Measurements from ENCODE around the gene CAPZB.

Gene CAPZB

DNA sequence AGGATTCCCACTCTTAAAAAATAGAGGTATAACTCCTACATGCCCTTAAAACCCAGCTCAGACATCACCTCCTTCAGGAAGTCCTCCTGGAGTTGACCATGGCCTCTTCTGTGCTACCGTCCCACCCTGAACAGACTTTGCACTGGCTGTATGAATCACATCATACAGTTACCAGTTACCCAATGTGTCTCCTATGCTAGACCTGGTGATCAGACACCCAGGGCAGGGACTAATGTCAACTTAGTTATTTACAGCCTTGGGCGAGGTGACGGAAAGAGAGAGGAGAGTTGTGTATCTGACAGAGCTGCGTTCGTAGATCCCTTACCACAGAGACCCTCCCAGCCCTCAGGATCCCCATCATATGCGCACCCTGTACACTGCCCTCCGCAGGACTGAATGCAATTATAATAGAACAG, 100.6 kb downstream of the CAPZB start:
- TF ChIP-seq, protein P1, sequence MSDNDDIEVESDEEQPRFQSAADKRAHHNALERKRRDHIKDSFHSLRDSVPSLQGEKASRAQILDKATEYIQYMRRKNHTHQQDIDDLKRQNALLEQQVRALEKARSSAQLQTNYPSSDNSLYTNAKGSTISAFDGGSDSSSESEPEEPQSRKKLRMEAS (IDR thresholded peaks at IDR 0.05; ENCODE audit: low read depth, low read length), result no peak
- TF ChIP-seq, protein P2, sequence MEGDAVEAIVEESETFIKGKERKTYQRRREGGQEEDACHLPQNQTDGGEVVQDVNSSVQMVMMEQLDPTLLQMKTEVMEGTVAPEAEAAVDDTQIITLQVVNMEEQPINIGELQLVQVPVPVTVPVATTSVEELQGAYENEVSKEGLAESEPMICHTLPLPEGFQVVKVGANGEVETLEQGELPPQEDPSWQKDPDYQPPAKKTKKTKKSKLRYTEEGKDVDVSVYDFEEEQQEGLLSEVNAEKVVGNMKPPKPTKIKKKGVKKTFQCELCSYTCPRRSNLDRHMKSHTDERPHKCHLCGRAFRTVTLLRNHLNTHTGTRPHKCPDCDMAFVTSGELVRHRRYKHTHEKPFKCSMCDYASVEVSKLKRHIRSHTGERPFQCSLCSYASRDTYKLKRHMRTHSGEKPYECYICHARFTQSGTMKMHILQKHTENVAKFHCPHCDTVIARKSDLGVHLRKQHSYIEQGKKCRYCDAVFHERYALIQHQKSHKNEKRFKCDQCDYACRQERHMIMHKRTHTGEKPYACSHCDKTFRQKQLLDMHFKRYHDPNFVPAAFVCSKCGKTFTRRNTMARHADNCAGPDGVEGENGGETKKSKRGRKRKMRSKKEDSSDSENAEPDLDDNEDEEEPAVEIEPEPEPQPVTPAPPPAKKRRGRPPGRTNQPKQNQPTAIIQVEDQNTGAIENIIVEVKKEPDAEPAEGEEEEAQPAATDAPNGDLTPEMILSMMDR (IDR thresholded peaks at IDR 0.05; ENCODE audit: low read depth, low read length), result no peak
- no peak for TF ChIP-seq POLR2A (IDR thresholded peaks at IDR 0.05; ENCODE audit: extremely low read depth, insufficient read length)
- no peak for TF ChIP-seq MYC (IDR thresholded peaks at IDR 0.05; ENCODE audit: low read depth, low read length)
- no peak for DNase-seq (ENCODE audit: low read depth)
- H3K4me3 ChIP-seq (ENCODE audit: low read depth, low read length), result no peak overlapping the region

DNA sequence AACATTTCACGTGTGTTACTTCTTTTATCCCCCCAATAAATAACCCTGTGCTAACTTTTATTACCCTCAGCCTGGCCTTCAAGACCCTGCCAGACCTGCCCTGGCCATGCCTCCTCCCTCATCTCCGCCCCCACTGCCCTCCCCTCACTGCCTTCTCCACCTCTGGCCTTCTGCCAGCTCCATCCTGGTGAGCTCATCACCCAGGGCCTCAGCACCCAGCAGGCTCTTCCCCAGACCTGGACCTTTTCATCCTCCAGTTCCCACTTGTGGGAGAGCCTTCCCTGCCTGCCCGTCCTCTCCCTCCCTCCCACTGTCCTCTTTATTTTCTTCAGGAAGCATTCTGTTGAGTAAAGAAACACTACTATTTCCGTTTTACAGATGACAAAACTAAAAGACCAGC, 101.2 kb downstream of the CAPZB start:
- TF ChIP-seq, protein P2 (IDR thresholded peaks at IDR 0.05; ENCODE audit: low read depth, low read length), result no peak
- no peak for TF ChIP-seq MYC (IDR thresholded peaks at IDR 0.05; ENCODE audit: low read depth, low read length)
- no peak for DNase-seq (ENCODE audit: low read depth)
- H3K4me3 ChIP-seq (ENCODE audit: low read depth, low read length), result no peak overlapping the region

DNA sequence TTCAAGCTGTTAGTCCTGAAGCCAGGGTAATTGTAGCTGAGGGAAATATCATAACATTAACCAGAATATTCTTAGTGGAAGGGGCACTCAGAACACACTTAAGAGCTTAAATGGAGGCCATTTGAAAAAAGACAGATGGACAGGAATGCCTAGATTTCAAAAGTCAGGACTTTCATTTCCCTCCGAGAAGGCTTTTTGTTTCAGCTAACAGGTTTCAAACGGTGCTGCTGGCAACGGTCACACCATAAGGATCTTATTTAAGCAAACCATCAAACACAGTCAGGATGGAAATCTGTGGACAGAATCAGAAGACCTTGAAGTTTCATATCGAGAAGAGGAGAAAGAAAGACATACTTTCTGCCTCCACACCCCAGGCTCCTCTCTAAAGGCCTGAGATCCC, 103.1 kb downstream of the CAPZB start:
- TF ChIP-seq, protein P1 (IDR thresholded peaks at IDR 0.05; ENCODE audit: low read depth, low read length), result no peak
- no peak for TF ChIP-seq MYC (IDR thresholded peaks at IDR 0.05; ENCODE audit: low read depth, low read length)
- TF ChIP-seq, protein P2 (IDR thresholded peaks at IDR 0.05; ENCODE audit: low read depth, low read length), result no peak
- no peak for TF ChIP-seq POLR2A (IDR thresholded peaks at IDR 0.05; ENCODE audit: extremely low read depth, insufficient read length)
- H3K4me3 ChIP-seq (ENCODE audit: low read depth, low read length), result no peak overlapping the region
- DNase-seq (ENCODE audit: low read depth), result no peak

DNA sequence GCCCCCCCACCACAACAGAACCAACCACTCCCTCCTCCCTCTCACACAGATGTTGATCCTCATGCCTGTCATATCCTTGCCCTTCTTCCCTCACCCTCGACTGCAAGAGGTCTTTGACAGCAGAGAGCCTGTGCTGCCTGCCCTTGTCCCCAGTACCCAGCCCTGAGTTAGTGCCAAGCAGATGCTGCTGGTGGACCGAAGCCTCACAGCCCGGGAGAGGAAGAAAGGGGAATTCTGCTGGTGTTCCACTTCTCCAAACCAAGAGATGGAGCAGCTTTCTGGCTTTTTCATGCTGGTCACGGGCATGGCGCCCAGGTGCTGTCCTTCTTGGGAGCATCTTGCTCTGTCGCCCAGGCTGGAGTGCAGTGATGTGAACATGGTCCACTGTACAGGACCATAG, 104.1 kb downstream of the CAPZB start:
- DNase-seq (ENCODE audit: low read depth), result no peak
- TF ChIP-seq, protein P2 (IDR thresholded peaks at IDR 0.05; ENCODE audit: low read depth, low read length), result no peak

DNA sequence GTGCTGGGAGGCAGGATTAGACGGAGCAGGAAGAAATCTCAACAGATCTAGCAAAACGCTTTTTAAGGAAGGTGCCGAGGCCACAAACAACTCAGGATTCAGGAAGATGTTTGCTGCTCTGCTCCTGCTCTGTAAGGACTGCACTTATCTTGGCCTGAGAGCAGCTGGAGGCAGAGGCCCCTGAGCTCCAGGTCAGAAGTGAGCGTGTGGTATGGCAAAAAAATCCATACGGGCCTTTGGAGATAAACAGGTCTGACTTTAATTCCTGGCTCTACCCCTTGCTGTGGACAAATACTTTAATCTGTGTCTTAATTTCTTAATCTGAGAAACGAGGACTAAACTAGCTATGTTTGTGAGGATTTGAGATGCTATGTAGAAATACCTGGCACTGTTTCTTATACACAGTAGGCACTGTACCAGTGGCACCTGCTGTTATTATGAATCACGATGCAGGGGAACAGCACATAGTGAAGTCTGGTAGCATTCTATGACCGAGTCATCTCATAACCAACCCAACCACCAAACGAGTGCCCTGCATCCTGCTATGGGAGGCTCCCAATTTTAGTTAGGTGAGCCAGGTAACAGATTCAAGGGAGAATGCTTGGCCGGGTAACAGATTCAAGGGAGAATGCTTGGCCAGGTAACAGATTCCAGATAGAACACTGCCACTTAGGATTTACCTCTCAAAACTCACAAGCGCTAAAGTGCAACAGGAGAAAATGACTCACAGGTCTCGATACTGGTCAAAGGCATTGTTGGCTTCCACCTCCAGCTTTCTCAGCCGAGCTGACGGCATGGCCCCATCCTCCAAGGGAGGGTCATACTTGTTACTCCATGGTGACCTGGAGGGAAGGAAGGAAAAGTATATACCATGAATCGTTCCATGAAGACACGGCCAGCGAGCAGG, 107.3 kb downstream of the CAPZB start:
- DNase-seq (ENCODE audit: low read depth), result no peak
- no peak overlapping the region for H3K4me3 ChIP-seq (ENCODE audit: low read depth, low read length)
- TF ChIP-seq, protein P1 (IDR thresholded peaks at IDR 0.05; ENCODE audit: low read depth, low read length), result no peak
- TF ChIP-seq, protein P2 (IDR thresholded peaks at IDR 0.05; ENCODE audit: low read depth, low read length), result no peak
- TF ChIP-seq POLR2A (IDR thresholded peaks at IDR 0.05; ENCODE audit: extremely low read depth, insufficient read length) (no peak), MYC (IDR thresholded peaks at IDR 0.05; ENCODE audit: low read depth, low read length) (no peak)

More for the DNA sequence above, 104.1 kb downstream of the CAPZB start:
- H3K4me3 ChIP-seq (ENCODE audit: low read depth, low read length), result no peak overlapping the region

Measured in NB4 (cell line).